K562 (cell line): Measurements from ENCODE around the gene PIK3AP1. TPM values are rescaled to one million over a fixed set of nuclear protein-coding genes. Genes with fewer than 3 reads are reported as not detected.
A peak's percentile ranks its signal among the peaks of the same experiment; 100 is the strongest.

Experiments
- ATAC-seq: fragments of 200-7000 bp; cut with Tn5 transposase; 3 replicates; pipeline ENCODE4 v1.9.1; 2020; ENCODE audit warnings: moderate library complexity
- BruUV-seq: library from RNA; stranded (reverse); fragments of 400-500 nt; replicated peaks from 2 replicates; lab custom pipeline; 2021; lab: Mats Ljungman, UMichigan
- CTCF ChIA-PET: fragments of 300-600 bp; formaldehyde crosslinking; extraction: SDS; loops from one replicate; lab custom pipeline; 2021; ENCODE audit warnings: low intra/inter-chr PET ratio; lab: Yijun Ruan, JAX
- POLR2A ChIA-PET: fragments of 300-600, 350-650 bp; sonication (Branson Sonifier 250); formaldehyde crosslinking; extraction: SDS; loops from one replicate; lab custom pipeline; 2021; ENCODE audit warnings: antibody characterized with exemption, inconsistent platforms; lab: Yijun Ruan, JAX
- DNase-seq, 4 experiments: peaks; one replicate each; pipeline versions ENCODE4 v3.0.0 to v3.0.0-alpha.2; 2011 to 2018; ENCODE audit warnings: low spot score in 3 of 4, mixed read lengths in 3 of 4; ENCODE audit errors: extremely low read depth in 1 of 4
- FAIRE-seq: peaks from 2 replicates; lab custom pipeline; 2011; peaks lifted over from hg19 to GRCh38; lab: Jason Lieb, UNC
- H2AFZ ChIP-seq: 2 replicates; pipeline ENCODE4 v1.6.0; 2011; ENCODE audit warnings: low read depth, low read length, control low read depth, inconsistent platforms
- H3K27ac ChIP-seq: fragments of 200-600 bp; 3 replicates; pipeline ENCODE4 v1.8.0; 2011; ENCODE audit warnings: low read depth, mild to moderate bottlenecking, control low read depth, inconsistent platforms, low read length, moderate library complexity, mixed read lengths; ENCODE audit errors: extremely low read depth
- H3K27me3 ChIP-seq, 2 experiments: fragments of 300-600 bp in 1 of 2; 2 replicates in 1 of 2; 3 replicates in 1 of 2; pipeline versions ENCODE4 v1.6.0 to v1.8.0; 2011; ENCODE audit warnings: inconsistent platforms in 2 of 2, low read length in 2 of 2, mild to moderate bottlenecking in 1 of 2, mixed read lengths in 1 of 2, moderate library complexity in 1 of 2; ENCODE audit not compliant: control insufficient read depth in 2 of 2, insufficient read depth in 2 of 2
- H3K36me3 ChIP-seq: fragments of 300-600 bp; 3 replicates; pipeline ENCODE4 v1.8.0; 2011; ENCODE audit warnings: mild to moderate bottlenecking, low read length, inconsistent platforms; ENCODE audit not compliant: control insufficient read depth, insufficient read depth
- H3K4me1 ChIP-seq, 2 experiments: fragments of 200-600 bp in 1 of 2; replicated peaks in 1 of 2; 2 replicates in 1 of 2; 3 replicates in 1 of 2; pipeline versions ENCODE4 v1.5.1 to v1.8.0; 2011; ENCODE audit warnings: inconsistent platforms in 2 of 2, low read length in 2 of 2, mild to moderate bottlenecking in 1 of 2, mixed read lengths in 1 of 2, moderate library complexity in 1 of 2; ENCODE audit not compliant: control insufficient read depth in 2 of 2, insufficient read depth in 2 of 2
- H3K4me2 ChIP-seq: 2 replicates; pipeline ENCODE4 v1.6.1; 2011; ENCODE audit warnings: low read length, control low read depth, inconsistent platforms, mixed read lengths; ENCODE audit not compliant: insufficient read depth
- H3K4me3 ChIP-seq: fragments of 200-600 bp; sonication (generic), shearing (Covaris generic); 2 replicates; pipeline ENCODE4 v1.5.1; 2016; ENCODE audit warnings: control low read depth, inconsistent platforms
- H3K79me2 ChIP-seq: fragments of 200-600 bp; 3 replicates; pipeline ENCODE4 v1.8.0; 2011; ENCODE audit warnings: low read length, inconsistent platforms; ENCODE audit not compliant: control insufficient read depth, insufficient read depth
- H3K9ac ChIP-seq, 2 experiments: 2 replicates each; pipeline versions ENCODE4 v1.6.0 to v1.6.1; 2011; ENCODE audit warnings: low read depth in 2 of 2, low read length in 2 of 2, control low read depth in 1 of 2, inconsistent platforms in 1 of 2, mild to moderate bottlenecking in 1 of 2, mixed read lengths in 1 of 2; ENCODE audit not compliant: insufficient read depth in 1 of 2
- H3K9me1 ChIP-seq: one replicate; pipeline ENCODE4 v1.6.0; 2011; ENCODE audit warnings: inconsistent platforms, mild to moderate bottlenecking, low read length, moderate library complexity; ENCODE audit not compliant: control insufficient read depth, insufficient read depth
- H3K9me3 ChIP-seq: replicated peaks from 2 replicates; pipeline ENCODE4 v1.5.1; 2011; ENCODE audit warnings: low read depth, low read length, inconsistent platforms; ENCODE audit not compliant: control insufficient read depth, insufficient read depth
- H4K20me1 ChIP-seq: replicated peaks from 2 replicates; pipeline ENCODE4 v1.6.1; 2011; ENCODE audit warnings: low read length, inconsistent platforms, mixed read lengths; ENCODE audit not compliant: control insufficient read depth, insufficient read depth
- CGGBP1 ChIP-seq: fragments of 250-450 bp; sonication (Bioruptor Pico); IDR thresholded peaks from 2 replicates; pipeline ENCODE4 v1.9.0; 2021; ENCODE audit warnings: mild to moderate bottlenecking
- ELF1 ChIP-seq: fragments of 200-800 bp; sonication (Bioruptor generic); IDR thresholded peaks from 2 replicates; pipeline ENCODE4 v1.6.1; 2016; ENCODE audit warnings: missing genetic modification characterization, missing compliant biosample characterization
- HMGN3 ChIP-seq: IDR thresholded peaks from 2 replicates; pipeline ENCODE4 v1.6.1; 2011; ENCODE audit warnings: borderline replicate concordance, low read depth, mild to moderate bottlenecking, mixed read lengths, low read length; ENCODE audit not compliant: insufficient read length; ENCODE audit errors: extremely low read depth
- NFYB ChIP-seq: IDR thresholded peaks from 2 replicates; pipeline ENCODE4 v1.6.1; 2011; ENCODE audit warnings: mild to moderate bottlenecking, moderate library complexity; ENCODE audit not compliant: insufficient read length; ENCODE audit errors: extremely low read depth
- RBBP5 ChIP-seq: fragments of 200-600 bp; sonication (generic); IDR thresholded peaks from 2 replicates; pipeline ENCODE4 v1.6.1; 2012; ENCODE audit warnings: borderline replicate concordance, mild to moderate bottlenecking, low read length, control low read depth, inconsistent platforms; ENCODE audit not compliant: insufficient read depth, poor library complexity, severe bottlenecking
- USF1 ChIP-seq: sonication (generic); formaldehyde crosslinking; IDR thresholded peaks from 2 replicates; pipeline ENCODE4 v1.9.0; 2022; ENCODE audit warnings: mild to moderate bottlenecking, missing genetic modification reagents
- ZNF644 ChIP-seq: fragments of 200-800 bp; sonication (Bioruptor generic); IDR thresholded peaks from 2 replicates; pipeline ENCODE4 v1.6.1; 2016; ENCODE audit warnings: low read depth, missing genetic modification characterization, missing compliant biosample characterization
- WGBS: fragments of 100-300 bp; shearing (Covaris generic); methylation state at CpG from one replicate; pipeline ENCODE4 v1.1.6; 2016; ENCODE audit warnings: low coverage, mixed read lengths; ENCODE audit not compliant: insufficient coverage; ENCODE audit errors: missing lambda C conversion rate; 5-methylcytosine and 5-hydroxymethylcytosine counted together
- in situ Hi-C: fragments of 300-500 bp; cut with MboI; formaldehyde crosslinking; loops from 4 replicates; pipeline ENCODE4 v1.15.0; 2018; ENCODE audit warnings: inconsistent platforms, mixed read lengths
- intact Hi-C: fragments of 100-400 bp; cut with micrococcal nuclease; formaldehyde crosslinking; loops from 2 replicates; pipeline ENCODE4 v1.14.2; 2022
- polyA plus RNA-seq, 8 experiments: library from polyadenylated mRNA; depleted of rRNA in 4 of 8; stranded (reverse) in 5 of 8; unstranded in 3 of 8; fragments of >200 nt; fragmentation: Nextera tagmentation in 2 of 8; fragmentation: Illumina TruSeq in 1 of 8; extraction: Ambion mirVana in 2 of 8; extraction: Trizol in 1 of 8; gene quantifications; 2 replicates each; pipeline versions ENCODE4 v1.2.1 to v1.2.3, GENCODE V29; 2011 to 2014; ENCODE audit warnings: inconsistent platforms in 1 of 8, missing spikeins in 1 of 8
- total RNA-seq, 7 experiments: library from RNA; depleted of rRNA in 6 of 7; stranded (reverse); fragments of >200 nt in 6 of 7; fragmentation: Illumina TruSeq in 2 of 7; extraction: Trizol in 2 of 7; gene quantifications; 2 replicates each; pipeline versions ENCODE4 v1.2.1 to v1.2.3, GENCODE V29; 2011 to 2021; ENCODE audit warnings: low replicate concordance in 1 of 7
- TF ChIP-seq, protein P1 (sequence below): sonication (generic); formaldehyde crosslinking; IDR thresholded peaks from 2 replicates; pipeline ENCODE4 v1.5.0; 2020; ENCODE audit warnings: missing genetic modification reagents

PIK3AP1 gene
- total and polyA plus RNA-seq, 9 of the 15 experiments (the other 6 are each of a cell fraction or from before 2014, with no cell fraction given): 0.20 to 2.4 (median 1.4) TPM

GRCh38 chr10:96706331-96706853 lies 13.9 kb downstream of the PIK3AP1 start:
- H4K20me1 ChIP-seq: no peaks in the 10 kb centered on the region
- no peak overlapping the region for H3K4me2 ChIP-seq
- no peak for ATAC-seq
- in situ Hi-C loops: no loop called here
- no peaks in the 10 kb centered on the region for H3K36me3 ChIP-seq
- no peaks in the 10 kb centered on the region for H3K9me3 ChIP-seq
- ChIA-PET POLR2A (no interaction called here), CTCF (no interaction called here)
- H3K27ac ChIP-seq: no peak overlapping the region
- H3K79me2 ChIP-seq: no peaks in the 10 kb centered on the region
- H3K4me3 ChIP-seq: no peak overlapping the region
- no peak for TF ChIP-seq NFYB
- TF ChIP-seq RBBP5: no peak
- no peak for TF ChIP-seq CGGBP1
- TF ChIP-seq ZNF644 (tag): no peak
- intact Hi-C loops: no loop called here
- no peaks in the 10 kb centered on the region for H3K9me1 ChIP-seq
- no peak for FAIRE-seq
- peaks cover 0 to 4% of the 10 kb centered on the region in 2 experiments; a peak in 1 of 5 replicates for H3K4me1 ChIP-seq
- no TSS peak for BruUV-seq
- 50% methylated on average over 1 of the region's 1 CpG for WGBS
- peaks cover 0 to 5% of the 10 kb centered on the region in 2 experiments; a peak in 1 of 5 replicates for H3K27me3 ChIP-seq
- no peak for DNase-seq
- H2AFZ ChIP-seq: no peak overlapping the region
- no peak overlapping the region for H3K9ac ChIP-seq

DNA sequence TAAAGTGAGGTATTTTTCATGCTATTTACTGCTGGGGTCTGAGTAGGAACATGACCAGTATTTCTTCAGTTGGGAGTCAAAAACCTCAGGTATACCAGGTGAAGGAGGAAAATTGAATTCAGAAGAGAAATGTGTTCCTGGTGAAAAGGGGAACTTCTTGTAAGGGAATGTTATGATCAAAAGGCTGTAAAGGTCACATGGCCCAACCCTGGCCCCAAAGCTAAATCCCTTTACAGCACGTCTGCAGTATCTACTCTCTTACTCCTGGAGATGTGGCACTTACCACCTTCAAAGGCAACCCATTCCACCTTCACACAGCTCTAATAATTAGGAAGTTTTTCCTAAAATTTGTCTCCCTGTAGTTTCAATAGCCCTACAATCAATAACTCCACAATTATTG lies 15.2 kb downstream of the PIK3AP1 start:
- no peak for ATAC-seq

More for the DNA sequence above, 15.2 kb downstream of the PIK3AP1 start:
- FAIRE-seq: no peak
- no peaks in the 10 kb centered on the region for H3K9me1 ChIP-seq
- no peaks in the 10 kb centered on the region for H3K79me2 ChIP-seq
- no peak overlapping the region for H3K4me3 ChIP-seq
- H3K36me3 ChIP-seq: no peaks in the 10 kb centered on the region
- H3K27me3 ChIP-seq: peaks cover 0 to 5% of the 10 kb centered on the region in 2 experiments; a peak in 1 of 5 replicates
- intact Hi-C loops: no loop called here
- 14% methylated on average over 1 of the region's 1 CpG for WGBS
- H3K4me2 ChIP-seq: no peak overlapping the region
- no peaks in the 10 kb centered on the region for H3K9me3 ChIP-seq
- peaks cover 0 to 8% of the 10 kb centered on the region in 2 experiments; a peak in 1 of 5 replicates for H3K4me1 ChIP-seq
- BruUV-seq: no TSS peak
- H3K27ac ChIP-seq: no peak overlapping the region
- no peak for DNase-seq
- ChIA-PET POLR2A (no interaction called here), CTCF (no interaction called here)
- TF ChIP-seq, protein P1, sequence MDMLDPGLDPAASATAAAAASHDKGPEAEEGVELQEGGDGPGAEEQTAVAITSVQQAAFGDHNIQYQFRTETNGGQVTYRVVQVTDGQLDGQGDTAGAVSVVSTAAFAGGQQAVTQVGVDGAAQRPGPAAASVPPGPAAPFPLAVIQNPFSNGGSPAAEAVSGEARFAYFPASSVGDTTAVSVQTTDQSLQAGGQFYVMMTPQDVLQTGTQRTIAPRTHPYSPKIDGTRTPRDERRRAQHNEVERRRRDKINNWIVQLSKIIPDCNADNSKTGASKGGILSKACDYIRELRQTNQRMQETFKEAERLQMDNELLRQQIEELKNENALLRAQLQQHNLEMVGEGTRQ: peak; percentile 40
- TF ChIP-seq ELF1 (tag) (no peak), HMGN3 (no peak), USF1 (CRISPR knock-in tag) (peak; percentile 42; the same call in 1 of the 2 replicates)
- in situ Hi-C loops: no loop called here
- H4K20me1 ChIP-seq: no peaks in the 10 kb centered on the region
- no peak overlapping the region for H3K9ac ChIP-seq
- no peak overlapping the region for H2AFZ ChIP-seq
